ENCODE data around the gene RHBDL3.

RHBDL3 gene

DNA sequence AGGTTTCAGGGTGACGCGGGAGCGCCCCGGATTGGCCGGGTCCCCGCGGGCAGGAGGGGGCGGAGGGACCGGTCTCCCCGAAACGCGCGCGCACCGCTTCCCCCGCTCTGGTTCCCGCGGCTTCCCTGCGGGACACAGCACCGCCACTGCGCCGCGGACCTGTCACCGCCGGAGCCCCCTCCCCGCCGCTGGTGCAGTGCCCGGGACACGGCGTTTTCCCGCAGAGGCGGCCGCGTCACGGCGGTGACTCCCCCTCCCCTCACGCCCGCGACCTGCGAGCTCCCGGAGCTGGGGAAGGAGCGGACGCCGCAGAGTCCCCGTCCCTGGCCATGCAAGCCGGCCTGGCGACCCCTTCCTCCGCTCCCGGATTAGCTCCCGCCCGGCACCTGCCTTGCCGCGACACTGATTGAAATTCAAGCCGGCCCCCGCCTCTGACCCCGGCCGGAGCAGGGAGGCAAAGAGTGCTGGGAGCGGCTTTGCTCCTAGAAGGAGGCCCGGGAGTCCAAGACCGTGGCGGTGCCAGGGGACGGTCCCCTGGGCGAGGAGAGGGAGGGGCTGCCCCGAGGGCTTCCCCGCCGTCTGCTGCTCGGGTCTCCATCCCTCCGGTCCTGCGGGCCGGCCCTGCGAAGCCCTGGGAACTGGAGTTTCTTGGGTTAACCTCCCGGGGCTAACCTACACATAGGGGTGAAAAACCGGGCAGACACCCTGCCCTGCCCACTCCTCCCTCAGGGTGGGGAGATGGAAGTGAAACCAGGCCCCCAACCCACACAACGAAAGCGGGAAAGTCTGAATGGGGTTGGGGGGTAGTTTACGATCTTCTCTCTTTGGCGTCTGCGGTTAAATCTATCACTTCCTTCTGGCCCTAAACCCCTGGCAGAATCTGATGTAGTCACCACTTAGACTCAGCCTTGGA, 1.0 kb downstream of the RHBDL3 start:
- DNase-seq (ENCODE audit: low spot score): peak; percentile 65

- no peak for DNase-seq (ENCODE audit: low spot score)
Observed at GRCh38 chr17:32267690-32268205, 2.1 kb downstream of the RHBDL3 start.

DNA sequence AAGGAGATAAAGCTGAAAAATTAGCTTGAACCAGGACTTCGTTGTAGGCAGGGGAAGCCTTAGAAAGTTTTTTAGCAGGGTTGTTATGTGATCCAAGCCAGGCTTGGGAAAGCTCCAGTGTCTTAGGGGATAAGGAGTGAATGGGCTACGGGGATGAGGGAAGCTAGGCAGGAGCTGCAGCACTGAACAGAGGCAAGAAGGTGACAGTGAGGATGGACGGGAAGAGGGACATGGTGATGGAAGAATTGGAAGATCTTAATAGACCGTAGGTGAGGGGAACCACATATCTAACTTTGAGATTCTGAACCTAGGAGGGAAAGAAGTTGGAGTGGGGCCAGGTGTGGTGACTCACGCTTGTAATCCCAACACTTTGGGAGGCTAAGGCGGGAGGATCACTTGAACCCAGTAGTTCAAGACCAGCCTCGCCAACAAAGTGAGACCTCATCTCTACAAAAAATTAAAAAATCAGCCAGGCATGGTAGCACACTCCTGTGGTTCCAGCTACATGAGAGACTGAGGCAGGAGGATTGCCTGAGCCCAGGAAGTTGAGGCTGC, 3.2 kb downstream of the RHBDL3 start:
- no peak for DNase-seq (ENCODE audit: low spot score)

- no peak for DNase-seq (ENCODE audit: low spot score)
Observed at GRCh38 chr17:32269377-32269776, 3.7 kb downstream of the RHBDL3 start.

- DNase-seq (ENCODE audit: low spot score): no peak
Observed at GRCh38 chr17:32271844-32272243, 6.2 kb downstream of the RHBDL3 start.

DNA sequence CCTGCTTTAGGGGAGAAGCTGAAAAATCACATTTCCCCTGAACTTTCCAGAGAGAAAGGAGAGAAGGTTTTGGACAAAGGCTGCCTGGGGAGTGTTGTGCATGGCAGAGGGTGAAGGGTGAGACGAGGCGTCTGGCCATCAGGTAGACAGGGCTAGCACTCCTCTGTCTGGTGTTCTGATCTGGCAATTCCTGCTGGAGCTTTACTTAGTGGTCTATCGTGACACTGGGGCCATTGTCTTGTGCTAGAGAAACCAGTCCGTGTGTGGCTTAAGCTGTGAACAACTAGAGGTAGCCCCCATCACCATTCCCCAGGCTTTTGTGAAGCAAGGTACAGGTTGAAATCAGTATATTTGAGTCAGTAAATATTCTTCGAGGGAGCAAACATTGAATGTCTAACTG, 8.5 kb downstream of the RHBDL3 start:
- no peak for DNase-seq (ENCODE audit: low spot score)

GRCh38 chr17:32274643-32275042, 9.0 kb downstream of the RHBDL3 start:
- DNase-seq (ENCODE audit: low spot score): no peak

DNA sequence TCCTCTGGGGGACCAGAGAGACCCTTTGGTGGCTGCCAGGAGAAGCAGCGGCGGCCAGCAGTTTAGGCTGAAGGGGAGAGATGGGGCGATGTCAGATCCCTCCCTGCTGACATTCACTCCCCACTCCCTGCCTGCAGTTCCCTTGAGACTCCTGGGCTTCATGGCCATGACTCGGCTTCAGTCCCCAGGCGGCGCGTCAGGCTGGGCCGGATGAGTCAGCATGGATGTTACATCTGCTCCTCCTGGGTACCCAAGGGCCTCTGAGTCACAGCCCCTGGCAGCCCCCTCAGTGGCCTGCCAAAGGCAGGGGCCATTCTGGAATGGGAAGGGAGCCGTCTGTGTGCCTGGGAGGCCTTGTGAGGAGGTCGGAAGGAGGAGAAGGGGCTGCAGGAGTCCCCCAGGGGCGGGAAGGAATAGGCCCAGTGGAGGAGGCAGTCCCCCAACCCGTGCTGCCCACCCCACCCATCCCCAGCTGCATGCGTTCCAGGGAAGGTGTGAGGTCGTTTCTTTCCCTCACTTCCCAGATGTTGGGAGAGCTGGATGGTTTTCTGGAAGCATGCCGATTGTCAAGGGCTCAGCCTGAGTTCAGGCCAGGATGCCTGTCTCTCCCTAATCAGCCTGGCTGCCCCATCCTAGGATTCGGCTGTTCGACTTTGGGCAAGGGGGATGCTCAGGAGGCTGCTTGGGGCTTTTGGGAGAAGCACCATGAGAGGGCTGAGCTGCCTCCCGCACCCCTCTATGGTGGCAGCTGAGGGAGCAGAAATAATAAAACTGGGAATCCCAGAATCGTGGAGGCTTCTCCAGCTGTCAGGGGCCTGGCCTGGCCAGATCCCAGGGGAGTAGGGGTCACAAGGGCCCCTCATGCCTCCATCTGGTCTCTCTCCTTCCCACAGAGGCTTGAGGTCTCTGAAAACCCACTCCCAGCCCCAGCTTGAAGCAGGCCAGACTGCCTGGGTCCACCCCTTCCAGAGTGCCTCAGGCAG, 9.7 kb downstream of the RHBDL3 start:
- no peak for DNase-seq (ENCODE audit: low spot score)

- DNase-seq (ENCODE audit: low spot score): no peak
Observed at GRCh38 chr17:32276171-32276601, 10.6 kb downstream of the RHBDL3 start.

DNA sequence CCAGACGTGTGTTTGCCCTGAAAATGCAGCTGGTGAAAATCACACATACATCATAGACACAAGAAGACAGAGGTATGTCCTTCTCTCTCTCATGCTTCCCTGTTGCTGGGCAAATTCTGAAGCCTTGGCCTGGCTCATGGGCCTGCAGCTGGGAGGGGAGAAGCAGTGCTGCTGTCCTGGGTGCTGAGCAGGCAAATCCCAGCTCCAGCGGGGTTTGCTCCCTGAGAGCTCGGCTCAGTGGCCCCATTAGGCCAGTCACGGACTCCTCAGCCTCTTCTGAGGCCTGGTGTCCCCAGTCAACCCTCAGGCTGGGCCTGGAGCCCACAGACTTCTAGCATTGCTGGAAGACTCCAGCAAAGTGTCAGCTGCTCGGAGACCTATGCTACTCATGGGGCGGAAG, 11.7 kb downstream of the RHBDL3 start:
- DNase-seq (ENCODE audit: low spot score): peak; percentile 75

GRCh38 chr17:32278815-32279214, 13.2 kb downstream of the RHBDL3 start:
- DNase-seq (ENCODE audit: low spot score): no peak

- peak; percentile 60 for DNase-seq (ENCODE audit: low spot score)
Observed at GRCh38 chr17:32279891-32280716, 14.5 kb downstream of the RHBDL3 start.

- DNase-seq (ENCODE audit: low spot score): peak; percentile 75
Observed at GRCh38 chr17:32281011-32281451, 15.4 kb downstream of the RHBDL3 start.

DNA sequence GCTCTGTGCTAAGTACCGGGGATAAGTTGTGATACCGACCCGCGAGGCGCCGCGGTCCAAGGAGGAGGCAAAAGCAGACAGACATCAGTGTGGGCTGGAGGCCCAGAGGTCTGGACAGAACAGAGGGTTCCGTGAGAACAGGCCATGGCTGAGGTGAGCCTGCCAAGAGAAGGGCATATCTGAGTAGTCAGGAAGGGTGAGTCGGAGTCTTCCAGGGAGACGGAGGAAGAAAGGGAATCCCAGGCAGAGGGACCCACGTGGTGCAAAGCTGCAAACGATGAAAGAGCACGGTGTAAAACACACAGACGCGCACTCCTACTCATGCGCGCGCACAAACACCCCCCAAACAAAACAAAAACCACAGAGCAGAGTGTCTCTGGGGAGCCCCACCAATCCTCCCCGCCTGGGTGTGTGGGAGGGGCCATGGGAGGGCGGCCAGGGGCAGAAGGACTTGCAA, 18.1 kb downstream of the RHBDL3 start:
- no peak for DNase-seq (ENCODE audit: low spot score)

DNA sequence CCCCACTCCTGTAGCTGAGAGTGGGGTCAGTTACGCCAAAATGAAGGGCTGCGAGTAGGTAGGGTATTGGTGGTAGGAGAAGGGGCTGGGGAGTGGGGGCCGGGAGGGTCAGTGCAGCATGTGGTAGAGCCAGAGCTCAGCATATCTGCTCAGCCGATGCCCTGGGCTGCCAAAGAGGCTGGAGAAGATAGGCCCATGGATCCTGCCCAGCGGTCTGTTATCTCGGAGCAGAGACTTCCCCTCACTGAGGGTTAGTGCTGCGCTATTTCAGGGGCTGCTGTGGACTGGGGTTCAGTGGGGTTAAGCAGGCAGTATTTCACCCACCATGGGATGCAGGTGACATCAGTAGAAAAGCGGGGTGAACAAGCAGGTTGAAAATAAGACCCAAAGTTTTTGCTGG, 19.7 kb downstream of the RHBDL3 start:
- DNase-seq (ENCODE audit: low spot score): no peak

DNA sequence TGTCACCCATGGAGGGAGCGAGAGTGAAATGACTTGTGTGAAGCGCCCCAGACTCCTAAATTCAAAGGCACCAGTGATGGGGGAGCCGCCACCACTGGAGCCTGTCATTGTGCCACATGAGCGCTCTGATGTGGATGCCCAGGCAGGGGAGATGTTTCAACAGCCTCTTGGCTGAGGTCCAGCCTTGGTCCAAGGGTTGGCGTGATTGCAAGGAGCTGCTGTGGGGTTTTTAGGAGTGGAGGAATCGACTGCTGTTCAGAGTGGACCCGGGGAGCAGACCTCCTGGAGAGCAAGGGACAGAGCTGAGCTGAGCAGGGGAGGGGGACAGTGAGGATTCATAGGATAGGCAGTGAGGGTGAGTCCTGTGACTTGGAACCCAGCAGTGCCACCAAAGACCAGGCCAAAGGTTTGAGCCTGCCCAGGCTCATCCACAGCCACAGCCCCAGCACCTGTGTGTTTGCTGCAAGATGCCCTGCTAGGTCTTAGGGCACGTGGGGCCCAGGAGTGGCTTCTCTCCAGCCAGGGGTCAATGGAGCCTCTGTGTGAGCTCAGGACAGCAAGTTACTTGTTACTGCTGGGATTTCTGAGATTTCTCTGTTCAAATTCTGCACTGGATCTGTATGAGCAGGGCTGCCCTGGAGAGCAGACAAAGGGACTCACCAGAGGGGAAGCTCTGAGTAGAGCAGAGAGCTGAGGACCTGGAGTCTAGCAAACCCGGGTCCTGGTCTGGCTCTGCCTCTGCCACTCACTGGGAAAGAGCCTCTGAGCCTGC, 20.3 kb downstream of the RHBDL3 start:
- DNase-seq (ENCODE audit: low spot score): no peak

GRCh38 chr17:32286518-32286900, 20.9 kb downstream of the RHBDL3 start:
- no peak for DNase-seq (ENCODE audit: low spot score)

DNA sequence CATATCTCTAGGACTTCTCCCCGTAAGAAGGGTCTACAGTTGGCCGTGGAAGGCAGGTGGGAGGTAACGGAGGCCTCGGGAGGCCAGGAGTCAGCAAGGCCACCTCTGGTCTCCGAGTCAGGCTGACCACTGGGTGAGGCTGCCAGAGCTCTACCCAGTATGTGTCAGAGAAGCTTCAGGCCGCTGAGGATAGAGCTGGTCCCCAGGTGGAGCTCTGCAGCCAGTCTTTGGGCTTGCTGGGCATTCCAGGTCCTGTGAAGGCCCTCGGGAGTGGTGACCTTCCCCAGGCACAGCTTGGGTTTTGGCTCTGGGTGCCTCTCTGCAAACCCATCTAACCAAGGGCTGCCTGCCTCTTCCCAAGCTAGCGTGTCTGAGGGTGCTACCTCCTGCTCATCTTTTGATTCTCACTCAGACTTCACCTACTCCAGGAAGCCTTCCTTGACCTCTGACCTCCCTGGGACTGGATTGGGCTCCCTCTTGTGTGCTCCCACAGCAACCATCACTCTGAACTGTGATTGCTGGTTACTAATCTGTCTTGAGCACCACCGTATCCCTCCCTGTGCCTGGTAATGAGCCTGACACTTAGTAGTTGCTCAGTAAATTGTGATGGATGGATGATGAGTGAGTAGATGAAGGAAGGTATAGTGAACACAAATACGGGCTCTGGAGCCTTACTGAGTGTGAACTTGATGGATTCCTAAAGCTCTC, 22.3 kb downstream of the RHBDL3 start:
- DNase-seq (ENCODE audit: low spot score): no peak

GRCh38 chr17:32288615-32289014, 23.0 kb downstream of the RHBDL3 start:
- DNase-seq (ENCODE audit: low spot score): no peak

Measured in iPS-NIHi11 (cell line).